Skeletal muscle tissue (tissue), 4 donors: ENCODE measurements around the gene MLLT1. TPM values are rescaled to one million over a fixed set of nuclear protein-coding genes. Genes with fewer than 3 reads are reported as not detected.
A peak's percentile ranks its signal among the peaks of the same experiment; 100 is the strongest.

Experiments used
- H3K27ac ChIP-seq: one replicate; pipeline ENCODE4 v1.7.0; 2013; ENCODE audit warnings: mild to moderate bottlenecking, low read depth, low read length, inconsistent platforms
- H3K27me3 ChIP-seq, 3 donors: one replicate each; pipeline ENCODE4 v1.7.0; 2013; ENCODE audit warnings: low read length in 3 of 3; ENCODE audit not compliant: control insufficient read depth in 3 of 3, insufficient read depth in 3 of 3
- H3K36me3 ChIP-seq, 3 donors: one replicate each; pipeline ENCODE4 v1.7.0; 2013; ENCODE audit warnings: low read length in 3 of 3; ENCODE audit not compliant: control insufficient read depth in 3 of 3, insufficient read depth in 3 of 3
- H3K4me1 ChIP-seq, 3 donors: one replicate each; pipeline ENCODE4 v1.7.0; 2013; ENCODE audit warnings: low read length in 3 of 3, mild to moderate bottlenecking in 3 of 3; ENCODE audit not compliant: control insufficient read depth in 3 of 3, insufficient read depth in 3 of 3
- H3K4me3 ChIP-seq, 3 donors: one replicate each; pipeline ENCODE4 v1.7.0; 2013; ENCODE audit warnings: low read length in 3 of 3
- H3K9ac ChIP-seq, 3 donors: one replicate each; pipeline ENCODE4 v1.7.0; 2013; ENCODE audit warnings: low read length in 3 of 3, mild to moderate bottlenecking in 3 of 3, moderate library complexity in 2 of 3, low read depth in 1 of 3
- H3K9me3 ChIP-seq, 3 donors: one replicate each; pipeline ENCODE4 v1.7.0; 2013; ENCODE audit warnings: low read length in 3 of 3; ENCODE audit not compliant: control insufficient read depth in 3 of 3
- total RNA-seq: library from RNA; depleted of rRNA; stranded (reverse); fragments of >200 nt; gene quantifications from one replicate; pipeline ENCODE4 v1.2.3, GENCODE V29; 2014
- donor health status: Osteomylitis.

MLLT1 gene
- total RNA-seq, 1 donor from 2014 or later, result 2.6 TPM

DNA sequence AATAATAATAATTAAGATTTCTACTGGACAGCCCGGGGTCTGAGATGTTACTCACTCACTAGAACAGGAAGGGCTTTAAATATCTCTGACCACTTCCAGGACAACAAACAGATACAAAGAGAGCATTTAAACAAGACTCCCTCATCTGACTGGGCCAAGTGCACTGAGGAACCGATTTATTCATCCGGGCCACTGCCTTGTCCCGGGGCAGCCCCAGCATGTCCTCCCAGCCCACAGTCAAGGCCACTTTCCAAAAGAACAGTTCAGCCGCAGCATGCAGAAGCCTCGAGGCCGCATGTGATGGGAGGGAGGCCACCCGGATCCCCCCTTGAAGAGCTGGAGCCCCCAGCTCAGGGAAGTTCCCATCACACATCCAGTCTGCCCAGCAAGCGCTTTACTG is 30.5 kb downstream of the MLLT1 start:
- Histone ChIP-seq H3K4me3 (no peak overlapping the region), H3K27ac (no peak overlapping the region), H3K4me1 (peaks cover 9 to 35% (median 28%) of the 10 kb centered on the region in 3 donors), H3K27me3 (no peaks in the 10 kb centered on the region), H3K9ac (no peak overlapping the region), H3K36me3 (no peaks in the 10 kb centered on the region), H3K9me3 (no peaks in the 10 kb centered on the region)

DNA sequence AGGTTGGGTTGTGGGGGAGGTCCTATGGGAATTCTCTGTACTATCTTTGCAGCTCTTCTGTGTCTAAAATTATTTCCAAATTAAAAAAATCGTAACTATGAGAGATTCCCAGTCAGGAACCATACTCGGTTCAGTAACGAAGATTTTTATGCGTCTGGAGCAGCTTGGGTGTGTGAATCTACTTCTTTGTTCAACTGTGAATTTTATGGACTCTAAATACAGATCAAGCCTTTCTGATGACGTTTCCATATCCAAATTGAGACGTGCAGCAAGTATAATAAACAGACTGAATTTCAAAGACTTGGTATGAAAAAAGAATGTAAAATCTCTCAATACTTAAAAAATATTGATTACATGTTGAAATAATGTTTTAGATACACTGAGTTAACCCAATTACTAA is 30.9 kb downstream of the MLLT1 start:
- Histone ChIP-seq H3K36me3 (no peaks in the 10 kb centered on the region), H3K4me1 (peaks cover 9 to 35% (median 27%) of the 10 kb centered on the region in 3 donors), H3K27ac (no peak overlapping the region), H3K27me3 (no peaks in the 10 kb centered on the region), H3K9ac (no peak overlapping the region), H3K4me3 (no peak overlapping the region), H3K9me3 (no peaks in the 10 kb centered on the region)

DNA sequence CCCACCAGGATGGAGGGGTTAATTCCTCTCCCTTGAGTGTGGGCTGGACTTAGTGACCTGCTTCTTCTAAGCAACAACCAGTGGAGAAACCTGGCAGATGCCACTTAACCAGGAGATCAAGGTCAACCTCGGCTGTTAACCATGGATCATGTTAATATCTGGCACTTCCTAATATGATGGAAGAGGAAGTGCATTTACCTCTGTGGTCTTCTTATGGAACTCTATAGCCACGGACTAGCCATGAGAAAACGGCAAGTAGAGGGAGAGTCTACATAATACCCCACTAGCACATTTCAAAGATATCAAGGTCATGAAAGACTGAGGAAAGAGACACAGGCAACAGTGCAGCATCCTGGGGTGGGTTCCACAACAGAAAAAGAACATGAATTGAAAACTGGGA is 31.4 kb downstream of the MLLT1 start:
- no peak overlapping the region for H3K9ac ChIP-seq
- H3K27me3 ChIP-seq, result no peaks in the 10 kb centered on the region
- no peak overlapping the region for H3K27ac ChIP-seq
- H3K9me3 ChIP-seq, result no peaks in the 10 kb centered on the region
- H3K4me3 ChIP-seq, result no peak overlapping the region
- peaks cover 10 to 35% (median 30%) of the 10 kb centered on the region in 3 donors for H3K4me1 ChIP-seq
- H3K36me3 ChIP-seq, result no peaks in the 10 kb centered on the region

DNA sequence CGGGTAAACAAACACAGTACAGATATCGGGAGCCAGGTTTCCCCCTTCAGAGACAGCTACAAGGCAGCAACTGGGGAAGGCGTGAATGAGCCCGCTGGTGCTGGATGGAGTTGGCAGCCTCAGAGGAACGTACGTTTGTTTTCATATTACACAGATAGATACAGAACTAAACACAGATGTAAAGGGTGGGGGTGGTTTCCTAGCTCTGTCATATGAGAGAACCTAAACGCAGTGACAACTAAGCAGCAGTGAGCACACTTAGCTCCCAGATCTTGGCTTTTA is 32.8 kb downstream of the MLLT1 start:
- Histone ChIP-seq H3K4me1 (peaks cover 24 to 49% (median 44%) of the 10 kb centered on the region in 3 donors), H3K27me3 (no peaks in the 10 kb centered on the region), H3K36me3 (no peaks in the 10 kb centered on the region), H3K9ac (no peak overlapping the region), H3K4me3 (no peak overlapping the region), H3K9me3 (no peaks in the 10 kb centered on the region), H3K27ac (no peak overlapping the region)

DNA sequence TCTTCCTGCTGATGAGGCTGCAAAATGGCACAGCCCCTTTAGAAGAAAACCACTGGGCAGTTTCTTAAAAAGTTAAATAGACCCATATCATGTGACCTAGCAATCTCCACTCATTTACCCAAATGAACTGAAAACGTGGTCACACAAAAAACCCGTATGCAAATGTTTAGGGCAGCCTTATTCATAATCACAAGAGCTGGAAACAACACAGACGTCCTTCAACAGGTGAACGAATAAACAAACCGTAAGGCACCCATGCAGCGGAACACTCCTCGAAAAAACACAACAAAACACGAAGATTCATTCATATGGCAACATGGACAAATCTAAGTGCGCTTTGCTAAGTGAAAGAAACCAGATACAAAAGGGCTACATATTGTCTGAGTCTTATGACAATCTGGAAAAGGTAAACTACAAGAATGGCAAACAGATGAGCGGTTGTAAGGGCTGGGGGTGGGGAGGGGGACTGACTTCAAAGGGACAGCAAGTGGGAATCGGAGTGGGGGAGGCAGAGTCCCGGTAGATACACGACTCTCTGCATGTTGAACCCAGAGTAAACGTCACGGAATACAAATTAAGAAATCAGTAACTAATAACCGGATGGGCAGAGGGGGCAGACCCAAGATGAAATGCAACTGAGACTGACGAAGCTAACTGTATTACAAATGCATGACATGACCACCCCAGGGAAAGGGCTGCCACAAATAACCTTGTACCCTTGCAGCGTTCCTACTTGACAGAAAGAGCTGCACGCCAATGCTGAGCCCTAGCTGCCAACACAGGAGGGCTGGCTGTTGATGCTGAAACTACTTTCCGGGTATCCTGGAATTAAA is 33.4 kb downstream of the MLLT1 start:
- Histone ChIP-seq H3K4me1 (peaks cover 24 to 53% (median 49%) of the 10 kb centered on the region in 3 donors), H3K27ac (no peak overlapping the region)

DNA sequence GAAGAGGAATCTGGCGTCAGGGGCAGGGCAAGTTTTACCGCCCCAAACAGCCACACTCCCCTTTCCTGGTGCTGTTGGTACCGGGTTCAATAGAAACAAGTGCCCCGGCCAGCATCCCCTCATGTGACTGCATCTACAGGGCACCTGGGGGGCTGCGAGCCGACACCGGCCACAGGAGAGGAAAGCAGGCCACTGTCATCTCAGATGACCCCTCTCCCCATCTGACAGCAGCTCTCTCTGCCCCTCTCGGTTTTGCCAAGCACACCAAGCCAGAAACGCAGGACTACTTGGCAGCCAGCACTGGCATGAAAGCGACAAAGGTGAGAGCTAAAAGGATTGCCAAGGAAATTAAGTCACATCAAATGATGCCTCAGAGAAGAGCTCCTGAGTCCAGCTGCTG is 37.1 kb downstream of the MLLT1 start:
- no peaks in the 10 kb centered on the region for H3K27me3 ChIP-seq
- H3K36me3 ChIP-seq, result no peaks in the 10 kb centered on the region
- H3K9ac ChIP-seq, result no peak overlapping the region
- H3K27ac ChIP-seq, result no peak overlapping the region
- no peaks in the 10 kb centered on the region for H3K9me3 ChIP-seq
- H3K4me1 ChIP-seq, result peaks cover 38 to 51% (median 47%) of the 10 kb centered on the region in 3 donors
- no peak overlapping the region for H3K4me3 ChIP-seq

More for the DNA sequence above, 33.4 kb downstream of the MLLT1 start:
- no peak overlapping the region for H3K9ac ChIP-seq
- H3K9me3 ChIP-seq, result no peaks in the 10 kb centered on the region
- no peaks in the 10 kb centered on the region for H3K36me3 ChIP-seq
- H3K27me3 ChIP-seq, result no peaks in the 10 kb centered on the region
- no peak overlapping the region for H3K4me3 ChIP-seq

DNA sequence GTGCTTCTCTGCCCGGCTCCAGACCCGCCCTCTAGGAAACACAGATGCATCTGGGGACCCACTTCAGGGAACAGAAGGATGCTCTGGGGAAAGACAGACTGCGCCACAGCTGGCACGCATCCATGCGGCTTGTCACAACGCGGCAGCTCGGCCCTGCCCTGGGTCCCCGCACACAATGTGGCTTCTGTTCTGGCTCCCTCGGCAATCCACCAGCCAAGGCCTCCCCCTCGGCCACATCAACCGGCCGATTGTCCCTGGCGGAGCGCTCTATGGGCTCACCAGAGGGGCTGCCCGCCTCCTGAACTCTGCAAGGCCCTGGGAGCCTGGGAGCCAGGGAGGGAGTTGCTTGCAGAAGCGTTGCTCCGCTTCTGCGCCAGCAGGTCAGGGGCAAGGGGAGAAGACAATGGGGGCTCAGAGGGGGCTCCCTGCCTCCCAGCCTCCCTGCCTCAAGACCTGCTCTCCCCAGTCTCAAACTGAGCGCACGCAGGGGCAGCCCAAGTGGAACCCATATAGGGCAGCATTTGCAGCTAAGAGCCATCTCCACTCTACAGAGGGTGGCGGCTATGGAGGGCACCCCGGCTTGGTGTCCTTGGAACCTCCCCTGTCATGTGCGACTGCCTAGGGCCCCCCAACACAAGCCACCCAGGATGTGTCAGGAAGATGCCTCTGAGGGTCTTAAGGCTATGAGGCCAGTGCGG is 37.9 kb downstream of the MLLT1 start:
- Histone ChIP-seq H3K9me3 (no peaks in the 10 kb centered on the region), H3K4me3 (no peak overlapping the region), H3K36me3 (no peaks in the 10 kb centered on the region), H3K4me1 (peaks cover 43 to 57% (median 55%) of the 10 kb centered on the region in 3 donors), H3K9ac (peak overlapping the region in 1 of 3 donors; percentile 57), H3K27me3 (no peaks in the 10 kb centered on the region), H3K27ac (no peak overlapping the region)

DNA sequence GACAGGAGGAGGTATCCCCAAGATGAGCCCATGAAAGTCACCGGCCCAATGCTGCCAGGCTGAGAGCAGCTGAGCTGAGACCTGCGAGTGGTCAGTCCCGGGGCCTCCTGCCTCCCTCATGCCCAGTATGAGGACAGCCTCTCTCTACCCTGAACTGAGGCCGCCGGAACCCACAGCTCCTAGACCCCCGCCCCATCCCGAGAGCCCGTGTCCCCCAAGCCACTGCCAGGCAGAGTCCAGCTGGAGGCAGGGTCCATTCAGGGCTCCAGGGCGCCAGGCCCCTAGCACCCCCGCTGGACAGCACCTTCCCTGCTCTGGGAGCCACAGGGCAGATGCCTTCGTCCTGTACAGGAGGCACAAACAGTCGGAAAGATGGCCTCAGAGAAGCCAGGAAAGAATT is 38.7 kb downstream of the MLLT1 start:
- no peaks in the 10 kb centered on the region for H3K27me3 ChIP-seq
- peaks cover 51 to 64% (median 60%) of the 10 kb centered on the region in 3 donors for H3K4me1 ChIP-seq
- no peaks in the 10 kb centered on the region for H3K36me3 ChIP-seq
- no peak overlapping the region for H3K27ac ChIP-seq
- H3K9ac ChIP-seq, result no peak overlapping the region
- no peak overlapping the region for H3K4me3 ChIP-seq
- H3K9me3 ChIP-seq, result no peaks in the 10 kb centered on the region

DNA sequence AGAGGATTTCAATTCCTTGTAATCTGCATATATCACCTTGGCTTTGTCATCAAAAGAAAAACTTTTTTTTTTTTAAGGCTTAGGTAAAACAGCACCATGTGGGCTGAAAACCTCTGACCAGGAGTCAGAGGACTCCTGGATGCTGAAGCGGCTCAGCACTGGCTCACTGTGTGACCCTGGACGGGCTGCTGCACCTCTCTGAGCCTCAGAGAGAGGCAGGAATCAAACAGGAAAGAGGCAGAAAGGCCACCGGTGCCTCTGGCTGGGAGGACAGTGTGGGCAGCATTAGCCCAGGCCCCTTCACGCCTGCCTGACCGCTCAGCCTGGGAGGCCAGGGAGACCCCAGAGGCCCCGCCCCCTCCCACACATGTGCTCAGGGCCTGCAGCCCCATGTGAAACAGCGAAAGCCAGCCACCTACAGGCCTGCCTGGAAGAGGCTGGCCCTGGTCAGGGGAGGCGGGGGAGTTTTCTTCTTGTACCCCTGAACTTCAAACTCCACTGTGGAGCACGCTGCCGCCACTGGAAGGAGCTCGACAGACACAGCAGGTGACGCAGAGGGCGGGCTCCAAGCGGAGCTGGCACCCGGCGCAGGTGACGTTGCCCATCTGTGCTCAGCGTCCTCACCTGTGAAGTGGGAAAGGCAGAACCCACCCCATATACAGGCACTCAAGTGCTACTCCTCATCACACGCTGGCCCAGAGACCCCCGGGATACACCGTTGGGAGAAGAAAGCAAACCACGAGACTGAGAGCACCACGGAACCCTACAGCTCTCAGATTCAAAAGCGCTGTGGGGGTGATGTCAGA is 39.7 kb downstream of the MLLT1 start:
- Histone ChIP-seq H3K36me3 (no peaks in the 10 kb centered on the region), H3K9me3 (no peaks in the 10 kb centered on the region), H3K9ac (peak overlapping the region in 1 of 3 donors; percentile 16), H3K4me3 (no peak overlapping the region), H3K4me1 (peaks cover 58 to 74% (median 70%) of the 10 kb centered on the region in 3 donors), H3K27me3 (no peaks in the 10 kb centered on the region), H3K27ac (no peak overlapping the region)
